ENCODE results near the gene ARPP21.

The ARPP21 gene

GRCh38 chr3:35748144-35748543, 108.8 kb downstream of the ARPP21 start:
- ChIA-PET CTCF (no interaction called here), POLR2A (no interaction called here)
- no peak for DNase-seq (ENCODE audit: low read depth, low spot score)
- no peak overlapping the region for H3K4me3 ChIP-seq (ENCODE audit: low read depth, low read length)
- no peak for TF ChIP-seq CTCF (IDR thresholded peaks at IDR 0.05; ENCODE audit: insufficient read depth, low read length, missing control alignments)

- H3K4me3 ChIP-seq (ENCODE audit: low read depth, low read length), result no peak overlapping the region
- ChIA-PET POLR2A (no interaction called here), CTCF (no interaction called here)
- TF ChIP-seq CTCF (IDR thresholded peaks at IDR 0.05; ENCODE audit: insufficient read depth, low read length, missing control alignments), result no peak
- DNase-seq (ENCODE audit: low read depth, low spot score), result no peak
Measured at GRCh38 chr3:35751207-35751606, 111.9 kb downstream of the ARPP21 start.

- ChIA-PET POLR2A (no interaction called here), CTCF (no interaction called here)
- no peak for TF ChIP-seq CTCF (IDR thresholded peaks at IDR 0.05; ENCODE audit: insufficient read depth, low read length, missing control alignments)
- no peak for DNase-seq (ENCODE audit: low read depth, low spot score)
- H3K4me3 ChIP-seq (ENCODE audit: low read depth, low read length), result no peak overlapping the region
Measured at GRCh38 chr3:35757991-35758757, 118.8 kb downstream of the ARPP21 start.

GRCh38 chr3:35760146-35760545, 120.8 kb downstream of the ARPP21 start:
- no peak for DNase-seq (ENCODE audit: low read depth, low spot score)
- H3K4me3 ChIP-seq (ENCODE audit: low read depth, low read length), result no peak overlapping the region
- CTCF ChIA-PET, result no interaction called here
- TF ChIP-seq CTCF (IDR thresholded peaks at IDR 0.05; ENCODE audit: insufficient read depth, low read length, missing control alignments), result no peak
- POLR2A ChIA-PET, result no interaction called here

GRCh38 chr3:35761311-35761710, 122.0 kb downstream of the ARPP21 start:
- no peak for TF ChIP-seq CTCF (IDR thresholded peaks at IDR 0.05; ENCODE audit: insufficient read depth, low read length, missing control alignments)
- ChIA-PET POLR2A (no interaction called here), CTCF (no interaction called here)
- no peak for DNase-seq (ENCODE audit: low read depth, low spot score)
- no peak overlapping the region for H3K4me3 ChIP-seq (ENCODE audit: low read depth, low read length)

GRCh38 chr3:35772381-35773015, 133.2 kb downstream of the ARPP21 start:
- no peak for DNase-seq (ENCODE audit: low read depth, low spot score)
- ChIA-PET CTCF (no interaction called here), POLR2A (no interaction called here)
- no peak for TF ChIP-seq CTCF (IDR thresholded peaks at IDR 0.05; ENCODE audit: insufficient read depth, low read length, missing control alignments)
- no peak overlapping the region for H3K4me3 ChIP-seq (ENCODE audit: low read depth, low read length)
